Peyer's patch (tissue), 4 donors: ENCODE measurements around the gene NDNF. TPM values are rescaled to one million over a fixed set of nuclear protein-coding genes. Genes with fewer than 3 reads are reported as not detected.

Source experiments
- DNase-seq, 3 donors: peaks; one replicate each; pipeline ENCODE4 v3.0.0-alpha.2; 2017 to 2019
- H3K27ac ChIP-seq, 4 donors: fragments of 200-600 bp; sonication (generic); one replicate each; pipeline ENCODE4 v1.5.1; 2016 to 2019
- H3K27me3 ChIP-seq, 2 donors: fragments of 200-600 bp; sonication (generic); one replicate each; pipeline ENCODE4 v1.5.1; 2019
- H3K36me3 ChIP-seq, 3 donors: fragments of 200-600 bp; sonication (generic); one replicate each; pipeline ENCODE4 v1.5.1; 2016 to 2019
- H3K4me1 ChIP-seq, 4 donors: fragments of 200-600 bp; sonication (generic); one replicate each; pipeline ENCODE4 v1.5.1; 2016 to 2019
- H3K4me3 ChIP-seq, 4 donors: fragments of 200-600 bp; sonication (generic); 1 replicate in 3 of 4; 2 replicates in 1 of 4; pipeline ENCODE4 v1.5.1; 2016 to 2019; ENCODE audit warnings: mild to moderate bottlenecking in 1 of 4
- H3K9me3 ChIP-seq, 4 donors: fragments of 200-600 bp; sonication (generic); one replicate each; pipeline ENCODE4 v1.5.1; 2016 to 2019; ENCODE audit warnings: mild to moderate bottlenecking in 1 of 4
- CTCF ChIP-seq, 6 experiments: fragments of 450-650 bp in 4 of 6; fragments of 200-600 bp in 2 of 6; sonication (generic) in 1 of 6; IDR thresholded peaks; one replicate each; pipeline ENCODE4 v1.5.1; 2017 to 2019; ENCODE audit warnings: antibody characterized with exemption in 6 of 6, mild to moderate bottlenecking in 3 of 6, moderate library complexity in 1 of 6
- POLR2A ChIP-seq, 2 donors: fragments of 450-650 bp; IDR thresholded peaks; one replicate each; pipeline ENCODE4 v1.5.1; 2017; ENCODE audit warnings: antibody characterized with exemption in 2 of 2, mild to moderate bottlenecking in 2 of 2, moderate library complexity in 2 of 2
- total RNA-seq, 4 donors: library from RNA; depleted of rRNA; stranded (reverse); fragments of >200 nt; gene quantifications; one replicate each; pipeline ENCODE4 v1.1.0, GENCODE V29; 2016

NDNF gene
- total RNA-seq, 4 donors from 2014 or later, result 0.70 to 2.9 (median 2.3) TPM; not detected in 1

DNA sequence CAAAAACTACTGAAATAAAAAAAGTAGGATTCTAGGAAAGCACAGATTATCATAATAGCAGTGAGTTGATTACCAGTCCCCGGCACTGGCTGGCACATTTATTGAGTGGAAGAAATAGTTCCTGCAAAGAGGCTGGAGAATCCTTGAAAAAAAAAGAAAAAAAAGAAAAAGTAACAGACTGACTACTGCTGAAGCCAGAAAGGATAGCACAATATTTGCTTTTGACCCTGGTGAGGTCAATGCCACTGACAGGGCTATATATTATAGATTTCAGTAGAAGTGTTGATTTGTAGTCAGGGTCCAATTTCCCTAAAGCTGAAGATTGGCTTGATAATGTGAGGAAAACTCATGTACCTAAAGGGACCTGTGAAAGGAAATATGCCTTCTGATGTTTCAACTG, 64.7 kb downstream of the NDNF start:
- H3K27me3 ChIP-seq, result no peaks in the 10 kb centered on the region
- no peaks in the 10 kb centered on the region for H3K4me1 ChIP-seq
- no peak overlapping the region for H3K27ac ChIP-seq
- H3K36me3 ChIP-seq, result no peaks in the 10 kb centered on the region
- no peak for TF ChIP-seq CTCF (IDR thresholded peaks at IDR 0.05)
- no peak for TF ChIP-seq POLR2A (IDR thresholded peaks at IDR 0.05)
- no peak for DNase-seq
- H3K9me3 ChIP-seq, result no peaks in the 10 kb centered on the region
- H3K4me3 ChIP-seq, result no peak overlapping the region

DNA sequence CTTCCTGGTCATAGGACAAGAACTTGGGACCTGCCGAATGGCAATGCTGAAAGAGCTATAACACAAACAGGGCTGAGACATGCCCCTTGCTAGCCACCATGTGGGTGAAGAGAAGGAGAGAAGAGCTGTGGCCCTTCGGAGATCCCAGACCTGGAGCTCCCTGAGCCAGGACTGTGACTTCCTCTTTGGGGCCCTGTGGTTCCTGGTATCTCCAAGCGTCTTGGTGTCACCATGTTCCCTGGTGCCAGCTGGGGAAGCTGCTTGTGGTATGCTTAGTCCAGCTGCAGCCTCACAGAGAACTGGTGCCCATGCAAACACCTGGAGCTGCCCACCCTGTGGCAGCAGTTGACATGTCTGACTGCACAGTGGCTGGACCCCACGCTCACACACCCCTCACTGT, 68.5 kb downstream of the NDNF start:
- no peak for TF ChIP-seq CTCF (IDR thresholded peaks at IDR 0.05)
- no peak for TF ChIP-seq POLR2A (IDR thresholded peaks at IDR 0.05)
- H3K27ac ChIP-seq, result no peak overlapping the region
- no peaks in the 10 kb centered on the region for H3K36me3 ChIP-seq
- H3K9me3 ChIP-seq, result no peaks in the 10 kb centered on the region
- H3K4me3 ChIP-seq, result no peak overlapping the region
- DNase-seq, result no peak
- H3K27me3 ChIP-seq, result no peaks in the 10 kb centered on the region
- H3K4me1 ChIP-seq, result no peaks in the 10 kb centered on the region

- Histone ChIP-seq H3K4me1 (no peaks in the 10 kb centered on the region), H3K9me3 (no peaks in the 10 kb centered on the region), H3K27me3 (no peaks in the 10 kb centered on the region), H3K36me3 (no peaks in the 10 kb centered on the region), H3K27ac (no peak overlapping the region), H3K4me3 (no peak overlapping the region)
- no peak for DNase-seq
- no peak for TF ChIP-seq CTCF (IDR thresholded peaks at IDR 0.05)
- TF ChIP-seq POLR2A (IDR thresholded peaks at IDR 0.05), result no peak
Measured at GRCh38 chr4:120995266-120996010, 76.9 kb downstream of the NDNF start.

DNA sequence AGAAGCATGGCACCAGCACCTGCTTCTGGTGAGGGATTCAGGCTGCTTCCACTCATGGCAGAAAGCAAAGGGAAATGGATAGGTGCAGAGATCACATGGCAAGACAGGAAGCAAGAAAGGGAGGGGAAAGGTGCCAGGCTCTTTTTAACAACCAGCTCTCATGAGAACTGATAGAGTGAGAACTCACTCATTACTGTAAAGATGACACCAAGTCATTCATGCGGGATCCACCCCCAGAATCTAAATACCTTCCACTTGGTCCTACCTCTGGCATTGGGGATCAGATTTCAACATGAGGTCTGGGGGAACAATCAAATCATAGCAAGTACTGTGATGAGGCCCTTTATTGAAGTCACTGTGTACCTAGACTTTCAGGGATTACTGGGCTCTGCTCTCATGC, 77.8 kb downstream of the NDNF start:
- H3K4me1 ChIP-seq, result no peaks in the 10 kb centered on the region
- no peak for DNase-seq
- TF ChIP-seq CTCF (IDR thresholded peaks at IDR 0.05) (no peak), POLR2A (IDR thresholded peaks at IDR 0.05) (no peak)
- no peak overlapping the region for H3K27ac ChIP-seq
- H3K27me3 ChIP-seq, result no peaks in the 10 kb centered on the region
- H3K4me3 ChIP-seq, result no peak overlapping the region
- no peaks in the 10 kb centered on the region for H3K36me3 ChIP-seq
- no peaks in the 10 kb centered on the region for H3K9me3 ChIP-seq

DNA sequence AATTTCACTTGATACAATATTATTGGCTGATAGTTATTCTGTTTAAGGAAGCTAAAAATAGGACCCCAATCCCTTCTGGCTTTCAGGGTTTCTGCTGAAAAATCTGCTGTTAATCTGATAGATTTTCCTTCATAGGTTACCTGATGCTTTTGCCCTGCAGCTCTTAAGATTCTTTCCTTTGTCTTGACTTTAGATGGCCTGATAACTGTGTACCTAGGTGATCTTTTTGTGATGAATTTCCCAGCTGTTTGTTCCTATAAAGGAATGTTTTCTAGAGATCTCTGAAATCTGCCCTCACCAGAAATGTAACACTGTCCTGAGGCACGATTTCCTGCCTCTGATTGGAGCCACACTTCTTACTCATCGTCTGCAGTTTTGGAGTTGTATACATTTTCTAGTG, 80.5 kb downstream of the NDNF start:
- no peak overlapping the region for H3K4me3 ChIP-seq
- H3K9me3 ChIP-seq, result no peaks in the 10 kb centered on the region
- no peak for DNase-seq
- no peaks in the 10 kb centered on the region for H3K27me3 ChIP-seq
- TF ChIP-seq CTCF (IDR thresholded peaks at IDR 0.05), result no peak
- TF ChIP-seq POLR2A (IDR thresholded peaks at IDR 0.05), result no peak
- no peak overlapping the region for H3K27ac ChIP-seq
- H3K36me3 ChIP-seq, result no peaks in the 10 kb centered on the region
- H3K4me1 ChIP-seq, result no peaks in the 10 kb centered on the region
